MM.1S (cell line): ENCODE measurements around the gene CDK5RAP1.
"Not testable (repeated sequence)": the region's sequence is repeated elsewhere in the genome, so short reads cannot be mapped to it uniquely, and the experiment has no call there.

Experiments used
- DNase-seq: peaks from one replicate; pipeline ENCODE4 v3.0.0-alpha.2; 2015
- H2AFZ ChIP-seq: fragments of 300-600 bp; sonication (generic); 2 replicates; pipeline ENCODE4 v1.6.0; 2016; ENCODE audit warnings: antibody characterized with exemption, low read length
- H3F3A ChIP-seq: fragments of 300-600 bp; sonication (generic); 2 replicates; pipeline ENCODE4 v1.6.1; 2016; ENCODE audit warnings: mild to moderate bottlenecking, antibody characterized with exemption, low read length, moderate library complexity, mixed read lengths; ENCODE audit not compliant: insufficient read depth
- H3K27ac ChIP-seq: fragments of 300-600 bp; sonication (generic); 2 replicates; pipeline ENCODE4 v1.5.1; 2016; ENCODE audit warnings: mild to moderate bottlenecking, low read length
- H3K27me3 ChIP-seq: fragments of 300-600 bp; sonication (generic); replicated peaks from 2 replicates; pipeline ENCODE4 v1.6.0; 2016; ENCODE audit warnings: low read length; ENCODE audit not compliant: insufficient read depth
- H3K36me3 ChIP-seq: fragments of 300-600 bp; sonication (generic); replicated peaks from 2 replicates; pipeline ENCODE4 v1.6.1; 2016; ENCODE audit warnings: mild to moderate bottlenecking, low read length, mixed read lengths; ENCODE audit not compliant: insufficient read depth
- H3K4me1 ChIP-seq: fragments of 300-600 bp; sonication (generic); 2 replicates; pipeline ENCODE4 v1.6.1; 2016; ENCODE audit warnings: low read length, mixed read lengths
- H3K4me2 ChIP-seq: fragments of 300-600 bp; sonication (generic); 2 replicates; pipeline ENCODE4 v1.6.0; 2016; ENCODE audit warnings: low read depth, low read length
- H3K4me3 ChIP-seq: fragments of 300-600 bp; sonication (generic); 2 replicates; pipeline ENCODE4 v1.5.1; 2016; ENCODE audit warnings: low read length, mixed read lengths
- H3K79me2 ChIP-seq: fragments of 300-600 bp; sonication (generic); 2 replicates; pipeline ENCODE4 v1.6.1; 2016; ENCODE audit warnings: mixed run types, low read length, mixed read lengths
- H3K9ac ChIP-seq: fragments of 300-600 bp; sonication (generic); 2 replicates; pipeline ENCODE4 v1.6.1; 2016; ENCODE audit warnings: low read length, mixed read lengths
- H3K9me2 ChIP-seq: fragments of 300-600 bp; sonication (generic); replicated peaks from 2 replicates; pipeline ENCODE4 v1.6.1; 2016; ENCODE audit warnings: mild to moderate bottlenecking, low read length, mixed read lengths; ENCODE audit not compliant: insufficient read depth
- H3K9me3 ChIP-seq: fragments of 300-600 bp; sonication (generic); replicated peaks from 2 replicates; pipeline ENCODE4 v1.6.1; 2016; ENCODE audit warnings: mild to moderate bottlenecking, low read length, mixed read lengths; ENCODE audit not compliant: insufficient read depth
- H4K20me1 ChIP-seq: fragments of 300-600 bp; sonication (generic); 2 replicates; pipeline ENCODE4 v1.6.1; 2016; ENCODE audit warnings: mild to moderate bottlenecking, low read length, moderate library complexity, mixed read lengths; ENCODE audit not compliant: insufficient read depth
- EZH2 ChIP-seq: fragments of 300-600 bp; sonication (generic); optimal IDR thresholded peaks from 2 replicates; pipeline ENCODE3; 2017; ENCODE audit warnings: low read depth, mild to moderate bottlenecking, antibody characterized with exemption, low read length, mixed read lengths
- EZH2phosphoT487 ChIP-seq: fragments of 300-600 bp; sonication (generic); IDR thresholded peaks from 2 replicates; pipeline ENCODE4 v1.6.1; 2018; ENCODE audit warnings: antibody characterized with exemption, low read length
- TF ChIP-seq, protein P1 (sequence below): fragments of 300-600 bp; sonication (generic); IDR thresholded peaks from 2 replicates; pipeline ENCODE4 v1.5.1; 2016; ENCODE audit warnings: antibody characterized with exemption, low read length, mixed read lengths

CDK5RAP1 gene

DNA sequence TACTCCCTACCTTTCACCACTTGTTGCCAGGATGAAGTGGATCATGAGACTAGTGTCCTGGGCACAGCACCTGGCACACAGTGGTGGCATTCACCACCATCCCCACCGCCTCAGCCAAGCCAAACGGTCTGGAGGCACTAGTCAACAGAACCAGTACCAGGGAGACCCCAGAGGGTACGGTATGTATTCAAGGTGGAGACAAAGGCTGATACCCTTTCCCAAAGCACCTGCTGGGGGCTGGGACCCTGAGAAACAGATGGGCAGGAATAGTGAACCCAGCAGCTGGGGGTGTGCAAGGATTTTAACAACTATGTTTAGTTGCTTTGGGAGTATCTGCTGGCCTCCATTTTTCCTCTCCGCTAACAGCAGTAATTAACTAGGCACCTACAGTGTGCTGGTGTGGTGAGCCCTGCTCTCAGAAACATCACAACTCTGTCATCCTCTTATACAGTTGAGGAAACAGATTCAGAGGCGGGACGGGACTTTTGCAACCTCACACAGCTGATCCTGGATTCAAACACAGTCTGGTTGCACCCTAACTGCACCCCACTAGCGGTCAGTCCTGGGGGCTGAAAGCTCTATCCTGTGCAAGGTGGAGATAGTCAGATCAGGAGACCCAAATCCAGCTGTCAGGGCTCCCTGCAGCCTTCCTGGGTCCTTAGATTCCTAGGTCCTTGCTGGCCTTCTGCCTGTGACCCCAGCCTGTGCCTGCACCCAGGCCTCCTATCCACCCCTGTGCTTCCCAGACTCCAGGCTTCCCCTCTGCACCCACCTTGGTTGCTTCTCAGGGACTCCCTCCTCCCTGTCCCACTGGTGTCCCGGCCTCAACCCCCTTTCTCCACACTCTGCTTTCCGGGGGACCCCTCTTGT is 41.1 kb upstream of the CDK5RAP1 start:
- H3K79me2 ChIP-seq: no peaks in the 10 kb centered on the region
- no peaks in the 10 kb centered on the region for H3K9me2 ChIP-seq
- H3F3A ChIP-seq: peaks cover 9% of the 10 kb centered on the region; the same call in 1 of the 2 replicates
- peaks cover 18% of the 10 kb centered on the region; the same call in 1 of the 2 replicates for H3K4me1 ChIP-seq
- H3K9ac ChIP-seq: no peak overlapping the region
- H3K4me3 ChIP-seq: peak overlapping the region; percentile 44; the same call in 1 of the 2 replicates
- H3K27ac ChIP-seq: no peak overlapping the region
- H4K20me1 ChIP-seq: no peaks in the 10 kb centered on the region
- no peaks in the 10 kb centered on the region for H3K36me3 ChIP-seq
- H3K27me3 ChIP-seq: no peaks in the 10 kb centered on the region
- TF ChIP-seq, protein P1, sequence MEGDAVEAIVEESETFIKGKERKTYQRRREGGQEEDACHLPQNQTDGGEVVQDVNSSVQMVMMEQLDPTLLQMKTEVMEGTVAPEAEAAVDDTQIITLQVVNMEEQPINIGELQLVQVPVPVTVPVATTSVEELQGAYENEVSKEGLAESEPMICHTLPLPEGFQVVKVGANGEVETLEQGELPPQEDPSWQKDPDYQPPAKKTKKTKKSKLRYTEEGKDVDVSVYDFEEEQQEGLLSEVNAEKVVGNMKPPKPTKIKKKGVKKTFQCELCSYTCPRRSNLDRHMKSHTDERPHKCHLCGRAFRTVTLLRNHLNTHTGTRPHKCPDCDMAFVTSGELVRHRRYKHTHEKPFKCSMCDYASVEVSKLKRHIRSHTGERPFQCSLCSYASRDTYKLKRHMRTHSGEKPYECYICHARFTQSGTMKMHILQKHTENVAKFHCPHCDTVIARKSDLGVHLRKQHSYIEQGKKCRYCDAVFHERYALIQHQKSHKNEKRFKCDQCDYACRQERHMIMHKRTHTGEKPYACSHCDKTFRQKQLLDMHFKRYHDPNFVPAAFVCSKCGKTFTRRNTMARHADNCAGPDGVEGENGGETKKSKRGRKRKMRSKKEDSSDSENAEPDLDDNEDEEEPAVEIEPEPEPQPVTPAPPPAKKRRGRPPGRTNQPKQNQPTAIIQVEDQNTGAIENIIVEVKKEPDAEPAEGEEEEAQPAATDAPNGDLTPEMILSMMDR: no peak
- TF ChIP-seq EZH2 (no peak), EZH2phosphoT487 (no peak)
- peak overlapping the region; percentile 73 for H3K4me2 ChIP-seq
- DNase-seq: no peak
- 0 out of 2 replicates have a peak overlapping the region, but pooled peaks have one; percentile 14 for H2AFZ ChIP-seq
- no peaks in the 10 kb centered on the region for H3K9me3 ChIP-seq

DNA sequence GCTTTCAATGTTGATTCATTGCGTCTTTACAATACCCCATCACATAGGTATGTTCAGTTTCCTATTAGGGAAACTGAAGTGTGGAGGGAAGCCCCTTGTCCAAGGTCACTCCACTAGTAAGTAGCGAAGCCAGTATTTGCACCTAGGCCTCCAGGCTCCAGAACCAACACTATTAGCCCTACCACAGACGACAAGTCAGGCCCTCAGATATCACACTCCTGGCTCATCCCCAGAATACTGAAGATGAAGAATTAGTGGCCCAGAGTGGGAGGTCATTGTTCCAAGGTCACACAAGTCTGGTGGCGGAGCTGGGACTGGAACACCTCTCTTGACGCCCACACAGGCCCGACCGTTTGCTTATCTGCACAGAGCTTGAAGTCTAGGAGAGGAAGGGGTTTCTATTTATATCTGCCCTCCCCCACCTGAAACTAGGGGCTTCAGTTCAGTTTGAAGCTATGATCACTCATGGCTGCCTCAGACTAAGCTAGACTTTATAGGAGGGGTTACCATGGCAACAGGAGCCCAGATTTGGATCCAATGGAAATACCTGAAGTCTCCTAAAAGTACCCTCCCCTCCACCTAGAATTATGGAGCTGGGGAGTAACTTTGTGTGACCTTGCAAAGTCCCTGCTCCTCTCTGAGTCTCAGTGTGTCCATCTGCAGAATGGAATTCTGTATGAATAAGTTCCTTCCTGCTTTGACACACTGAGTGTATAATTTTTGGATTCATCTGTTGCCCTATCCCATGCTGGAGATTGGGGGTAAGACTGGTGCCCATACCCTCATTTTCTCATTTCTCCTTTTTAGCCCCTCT is 40.0 kb upstream of the CDK5RAP1 start:
- Histone ChIP-seq H3K79me2 (no peaks in the 10 kb centered on the region), H3K27ac (no peak overlapping the region), H3K27me3 (no peaks in the 10 kb centered on the region), H3K4me2 (no peak overlapping the region), H3K36me3 (no peaks in the 10 kb centered on the region), H3K9me3 (no peaks in the 10 kb centered on the region), H4K20me1 (no peaks in the 10 kb centered on the region), H3K4me3 (no peak overlapping the region), H3K4me1 (peaks cover 18% of the 10 kb centered on the region; the same call in 1 of the 2 replicates), H2AFZ (no peak overlapping the region), H3F3A (peaks cover 9% of the 10 kb centered on the region; the same call in 1 of the 2 replicates), H3K9me2 (no peaks in the 10 kb centered on the region), H3K9ac (no peak overlapping the region)
- TF ChIP-seq EZH2phosphoT487: no peak
- TF ChIP-seq EZH2: no peak
- TF ChIP-seq, protein P1: no peak
- no peak for DNase-seq

DNA sequence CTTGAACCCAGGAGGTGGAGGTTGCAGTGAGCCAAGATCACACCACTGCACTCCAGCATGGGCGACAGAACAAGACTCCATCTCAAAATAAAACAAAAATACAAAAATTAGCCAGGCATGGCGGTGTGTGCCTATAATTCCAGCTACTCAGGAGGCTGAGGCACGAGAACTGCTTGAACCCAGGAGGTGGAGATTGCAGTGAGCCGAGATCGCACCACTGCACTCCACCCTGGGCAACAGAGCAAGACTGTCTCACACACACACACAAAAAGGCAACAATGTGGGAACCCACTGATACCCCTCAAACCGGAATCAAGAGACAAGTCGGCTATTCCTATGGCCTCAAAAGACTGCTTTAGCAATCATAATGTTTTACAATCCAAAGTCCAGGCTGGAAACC is 39.2 kb upstream of the CDK5RAP1 start:
- H4K20me1 ChIP-seq, H3K9ac ChIP-seq, H2AFZ ChIP-seq, H3K36me3 ChIP-seq, H3K9me3 ChIP-seq, DNase-seq, H3K4me2 ChIP-seq, H3K4me3 ChIP-seq, H3K27me3 ChIP-seq, H3F3A ChIP-seq, H3K27ac ChIP-seq, H3K79me2 ChIP-seq, H3K9me2 ChIP-seq: not testable (repeated sequence)
- peaks cover 18% of the 10 kb centered on the region; the same call in 1 of the 2 replicates for H3K4me1 ChIP-seq
